Left lung (tissue), 10 donors: ENCODE data around the gene EML4. TPM values are rescaled to one million over a fixed set of nuclear protein-coding genes. Genes with fewer than 3 reads are reported as not detected.
A peak's percentile ranks its signal among the peaks of the same experiment; 100 is the strongest.

Source experiments
- ATAC-seq: fragments of 200-7000 bp; cut with Tn5 transposase; one replicate; pipeline ENCODE4 v1.9.1; 2020; ENCODE audit warnings: moderate library complexity
- DNase-seq, 4 donors: peaks; one replicate each; pipeline ENCODE4 v3.0.0-alpha.2; 2013 to 2020
- H3K27ac ChIP-seq, 2 donors: fragments of 200-600 bp; sonication (generic) in 1 of 2; one replicate each; pipeline versions ENCODE4 v1.5.0 to v1.8.0; 2020 to 2021
- H3K27me3 ChIP-seq, 2 donors: fragments of 200-600 bp; sonication (generic) in 1 of 2; one replicate each; pipeline versions ENCODE4 v1.5.0 to v1.8.0; 2020 to 2021
- H3K36me3 ChIP-seq, 2 donors: fragments of 200-600 bp; sonication (generic) in 1 of 2; one replicate each; pipeline versions ENCODE4 v1.5.0 to v1.8.0; 2020 to 2021
- H3K4me1 ChIP-seq, 2 donors: fragments of 200-600 bp; one replicate each; pipeline ENCODE4 v1.8.0; 2021
- H3K4me3 ChIP-seq, 2 donors: fragments of 200-600 bp; sonication (generic) in 1 of 2; one replicate each; pipeline versions ENCODE4 v1.5.0 to v1.8.0; 2020 to 2021; ENCODE audit warnings: mild to moderate bottlenecking in 1 of 2
- H3K9me3 ChIP-seq, 2 donors: fragments of 200-600 bp; sonication (generic) in 1 of 2; one replicate each; pipeline versions ENCODE4 v1.5.0 to v1.8.0; 2020 to 2021
- CTCF ChIP-seq, 2 donors: fragments of 200-600 bp; sonication (generic) in 1 of 2; IDR thresholded peaks; one replicate each; pipeline versions ENCODE4 v1.5.0 to v1.8.0; 2021; ENCODE audit warnings: antibody characterized with exemption in 2 of 2
- intact Hi-C, 2 donors: fragments of 100-400 bp; cut with DNase I; formaldehyde crosslinking; loops; one replicate each; pipeline versions ENCODE4 v1.11.2 to v1.14.2; 2022
- polyA plus RNA-seq, 6 donors: library from polyadenylated mRNA; unstranded; fragments of 120-200 nt; gene quantifications; one replicate each; pipeline ENCODE4 v1.2.1, GENCODE V29; 2013; ENCODE audit not compliant: insufficient read length in 6 of 6
- total RNA-seq, 2 donors: library from RNA; stranded (reverse); fragmentation: NEBNext Ultra II Directional; extraction: Animal tissue kit (Norgen Biotek cat#: 25700); gene quantifications; one replicate each; pipeline ENCODE4 v1.2.1, GENCODE V29; 2021
- donor health status: DM: no; HTN: yes; CAD: no.
- donor health status: DM: no; HTN: no; CAD: no.

Gene EML4
- total and polyA plus RNA-seq, 8 donors, result 77.5 to 110 (median 89.5) TPM

- H3K27ac ChIP-seq, result peak overlapping the region in 1 of 2 donors; percentile 59
- H3K4me1 ChIP-seq, result peaks cover 0 to 59% of the 10 kb centered on the region in 2 donors
- no peaks in the 10 kb centered on the region for H3K27me3 ChIP-seq
- no peaks in the 10 kb centered on the region for H3K36me3 ChIP-seq
- H3K4me3 ChIP-seq, result no peak overlapping the region
- DNase-seq (no peak), ATAC-seq (no peak)
- no peaks in the 10 kb centered on the region for H3K9me3 ChIP-seq
- intact Hi-C loops, result no loop called here
- TF ChIP-seq CTCF (IDR thresholded peaks at IDR 0.05), result no peak
Observed at GRCh38 chr2:42217914-42218313, 48.8 kb downstream of the EML4 start.

GRCh38 chr2:42218712-42219111 is 49.6 kb downstream of the EML4 start:
- no peak overlapping the region for H3K27ac ChIP-seq
- intact Hi-C loops, result no loop called here
- H3K4me1 ChIP-seq, result peaks cover 6 to 59% of the 10 kb centered on the region in 2 donors
- ATAC-seq (no peak), DNase-seq (no peak)
- no peak for TF ChIP-seq CTCF (IDR thresholded peaks at IDR 0.05)
- H3K4me3 ChIP-seq, result no peak overlapping the region
- no peaks in the 10 kb centered on the region for H3K9me3 ChIP-seq
- no peaks in the 10 kb centered on the region for H3K27me3 ChIP-seq
- no peaks in the 10 kb centered on the region for H3K36me3 ChIP-seq

GRCh38 chr2:42219160-42219559 is 50.0 kb downstream of the EML4 start:
- H3K4me1 ChIP-seq, result peaks cover 9 to 59% of the 10 kb centered on the region in 2 donors
- H3K36me3 ChIP-seq, result no peaks in the 10 kb centered on the region
- no peak overlapping the region for H3K27ac ChIP-seq
- no peak for DNase-seq
- H3K27me3 ChIP-seq, result no peaks in the 10 kb centered on the region
- no peak for ATAC-seq
- TF ChIP-seq CTCF (IDR thresholded peaks at IDR 0.05), result no peak
- no peak overlapping the region for H3K4me3 ChIP-seq
- no peaks in the 10 kb centered on the region for H3K9me3 ChIP-seq
- intact Hi-C loops, result no loop called here

GRCh38 chr2:42220566-42220965 is 51.4 kb downstream of the EML4 start:
- DNase-seq, result no peak

More at GRCh38 chr2:42220566-42220965, 51.4 kb downstream of the EML4 start:
- H3K4me1 ChIP-seq, result peaks cover 9 to 59% of the 10 kb centered on the region in 2 donors
- no peaks in the 10 kb centered on the region for H3K36me3 ChIP-seq
- no peak overlapping the region for H3K4me3 ChIP-seq
- TF ChIP-seq CTCF (IDR thresholded peaks at IDR 0.05), result no peak
- no peak overlapping the region for H3K27ac ChIP-seq
- intact Hi-C loops, result no loop called here
- ATAC-seq, result no peak
- H3K27me3 ChIP-seq, result no peaks in the 10 kb centered on the region
- H3K9me3 ChIP-seq, result no peaks in the 10 kb centered on the region
